Parathyroid adenoma (tissue), 2 donors: ENCODE data around the gene LEFTY1.
"Not testable (repeated sequence)": the region's sequence is repeated elsewhere in the genome, so short reads cannot be mapped to it uniquely, and the experiment has no call there.

Source experiments
- H2AFZ ChIP-seq: fragments of 300-600 bp; sonication (generic); one replicate; pipeline ENCODE4 v1.7.0; 2017; ENCODE audit warnings: antibody characterized with exemption, mild to moderate bottlenecking
- H3K27ac ChIP-seq: fragments of 300-600 bp; sonication (generic); one replicate; pipeline ENCODE4 v1.7.0; 2017
- H3K27me3 ChIP-seq: fragments of 300-600 bp; sonication (generic); one replicate; pipeline ENCODE4 v1.7.0; 2017; ENCODE audit warnings: low read length; ENCODE audit not compliant: control insufficient read depth, insufficient read depth
- H3K36me3 ChIP-seq: fragments of 300-600 bp; sonication (generic); one replicate; pipeline ENCODE4 v1.7.0; 2017; ENCODE audit warnings: low read length; ENCODE audit not compliant: control insufficient read depth, insufficient read depth
- H3K4me1 ChIP-seq: fragments of 300-600 bp; sonication (generic); one replicate; pipeline ENCODE4 v1.7.0; 2017; ENCODE audit warnings: control low read depth
- H3K4me2 ChIP-seq: fragments of 300-600 bp; sonication (generic); one replicate; pipeline ENCODE4 v1.7.0; 2017; ENCODE audit warnings: low read length
- H3K4me3 ChIP-seq: fragments of 300-600 bp; sonication (generic); one replicate; pipeline ENCODE4 v1.7.0; 2017; ENCODE audit warnings: low read depth, low read length
- H3K79me2 ChIP-seq: fragments of 300-600 bp; sonication (generic); one replicate; pipeline ENCODE4 v1.7.0; 2017; ENCODE audit warnings: control low read depth
- H3K9ac ChIP-seq: fragments of 300-600 bp; sonication (generic); one replicate; pipeline ENCODE4 v1.7.0; 2017; ENCODE audit warnings: mild to moderate bottlenecking
- H3K9me3 ChIP-seq: fragments of 300-600 bp; sonication (generic); one replicate; pipeline ENCODE4 v1.7.0; 2017; ENCODE audit warnings: low read length; ENCODE audit not compliant: control insufficient read depth
- TF ChIP-seq, protein P1 (sequence below): fragments of 300-600 bp; sonication (generic); IDR thresholded peaks from one replicate; pipeline ENCODE4 v1.7.0; 2017; ENCODE audit warnings: antibody characterized with exemption, mild to moderate bottlenecking
- donor health status: primary hyperparathyroidism.

LEFTY1 gene

DNA sequence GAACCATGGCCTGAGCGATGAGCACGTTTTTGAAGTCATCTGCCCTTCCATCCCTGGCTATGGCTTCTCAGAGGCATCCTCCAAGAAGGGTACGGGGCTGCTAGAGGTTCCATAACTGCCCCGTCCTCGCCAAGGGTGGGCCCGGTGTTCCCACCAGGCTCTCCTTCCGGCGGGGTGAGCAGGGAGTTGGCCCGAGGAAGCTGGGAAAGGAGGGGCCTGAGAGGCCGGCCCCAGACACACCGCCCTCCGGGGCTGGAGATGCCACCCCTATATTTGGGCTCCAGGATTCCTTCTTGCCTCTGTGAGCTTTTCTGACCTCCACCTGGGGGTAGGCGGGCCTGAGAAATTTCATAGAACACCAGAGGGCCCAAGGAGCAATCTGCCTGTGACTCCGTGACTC lies 50.2 kb downstream of the LEFTY1 start:
- no peaks in the 10 kb centered on the region for H3K4me1 ChIP-seq

DNA sequence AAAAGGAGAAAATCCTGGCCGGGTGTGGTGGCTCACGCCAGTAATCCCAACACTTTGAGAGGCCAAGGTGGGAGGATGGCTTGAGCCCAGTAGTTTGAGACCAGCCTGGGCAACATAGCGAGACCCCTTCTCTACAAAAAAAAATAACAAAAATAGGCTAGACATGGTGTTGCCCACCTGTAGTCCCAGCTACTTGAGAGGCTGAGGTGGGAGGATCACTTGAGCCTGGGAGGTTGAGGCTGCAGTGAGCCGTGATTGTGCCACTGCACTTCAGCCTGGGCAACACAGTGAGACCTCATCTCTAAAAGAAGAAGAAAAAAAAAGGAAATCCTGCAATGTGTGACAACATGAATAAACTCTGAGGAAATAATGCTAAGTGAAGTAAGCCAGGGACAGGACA lies 52.6 kb downstream of the LEFTY1 start:
- H3K9me3 ChIP-seq, H3K4me1 ChIP-seq, H3K79me2 ChIP-seq, H3K36me3 ChIP-seq, H3K9ac ChIP-seq, H3K27me3 ChIP-seq, H3K4me2 ChIP-seq, H3K4me3 ChIP-seq, H3K27ac ChIP-seq, H2AFZ ChIP-seq: not testable (repeated sequence)

More for the DNA sequence above, 50.2 kb downstream of the LEFTY1 start:
- Histone ChIP-seq H3K27ac (no peak overlapping the region), H3K9me3 (no peaks in the 10 kb centered on the region), H3K9ac (no peak overlapping the region), H3K36me3 (no peaks in the 10 kb centered on the region), H3K79me2 (no peaks in the 10 kb centered on the region), H2AFZ (no peak overlapping the region), H3K27me3 (no peaks in the 10 kb centered on the region), H3K4me2 (no peak overlapping the region), H3K4me3 (no peak overlapping the region)
- TF ChIP-seq, protein P1, sequence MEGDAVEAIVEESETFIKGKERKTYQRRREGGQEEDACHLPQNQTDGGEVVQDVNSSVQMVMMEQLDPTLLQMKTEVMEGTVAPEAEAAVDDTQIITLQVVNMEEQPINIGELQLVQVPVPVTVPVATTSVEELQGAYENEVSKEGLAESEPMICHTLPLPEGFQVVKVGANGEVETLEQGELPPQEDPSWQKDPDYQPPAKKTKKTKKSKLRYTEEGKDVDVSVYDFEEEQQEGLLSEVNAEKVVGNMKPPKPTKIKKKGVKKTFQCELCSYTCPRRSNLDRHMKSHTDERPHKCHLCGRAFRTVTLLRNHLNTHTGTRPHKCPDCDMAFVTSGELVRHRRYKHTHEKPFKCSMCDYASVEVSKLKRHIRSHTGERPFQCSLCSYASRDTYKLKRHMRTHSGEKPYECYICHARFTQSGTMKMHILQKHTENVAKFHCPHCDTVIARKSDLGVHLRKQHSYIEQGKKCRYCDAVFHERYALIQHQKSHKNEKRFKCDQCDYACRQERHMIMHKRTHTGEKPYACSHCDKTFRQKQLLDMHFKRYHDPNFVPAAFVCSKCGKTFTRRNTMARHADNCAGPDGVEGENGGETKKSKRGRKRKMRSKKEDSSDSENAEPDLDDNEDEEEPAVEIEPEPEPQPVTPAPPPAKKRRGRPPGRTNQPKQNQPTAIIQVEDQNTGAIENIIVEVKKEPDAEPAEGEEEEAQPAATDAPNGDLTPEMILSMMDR: no peak
